ENCODE data around the gene EBF3.

EBF3 gene

DNA sequence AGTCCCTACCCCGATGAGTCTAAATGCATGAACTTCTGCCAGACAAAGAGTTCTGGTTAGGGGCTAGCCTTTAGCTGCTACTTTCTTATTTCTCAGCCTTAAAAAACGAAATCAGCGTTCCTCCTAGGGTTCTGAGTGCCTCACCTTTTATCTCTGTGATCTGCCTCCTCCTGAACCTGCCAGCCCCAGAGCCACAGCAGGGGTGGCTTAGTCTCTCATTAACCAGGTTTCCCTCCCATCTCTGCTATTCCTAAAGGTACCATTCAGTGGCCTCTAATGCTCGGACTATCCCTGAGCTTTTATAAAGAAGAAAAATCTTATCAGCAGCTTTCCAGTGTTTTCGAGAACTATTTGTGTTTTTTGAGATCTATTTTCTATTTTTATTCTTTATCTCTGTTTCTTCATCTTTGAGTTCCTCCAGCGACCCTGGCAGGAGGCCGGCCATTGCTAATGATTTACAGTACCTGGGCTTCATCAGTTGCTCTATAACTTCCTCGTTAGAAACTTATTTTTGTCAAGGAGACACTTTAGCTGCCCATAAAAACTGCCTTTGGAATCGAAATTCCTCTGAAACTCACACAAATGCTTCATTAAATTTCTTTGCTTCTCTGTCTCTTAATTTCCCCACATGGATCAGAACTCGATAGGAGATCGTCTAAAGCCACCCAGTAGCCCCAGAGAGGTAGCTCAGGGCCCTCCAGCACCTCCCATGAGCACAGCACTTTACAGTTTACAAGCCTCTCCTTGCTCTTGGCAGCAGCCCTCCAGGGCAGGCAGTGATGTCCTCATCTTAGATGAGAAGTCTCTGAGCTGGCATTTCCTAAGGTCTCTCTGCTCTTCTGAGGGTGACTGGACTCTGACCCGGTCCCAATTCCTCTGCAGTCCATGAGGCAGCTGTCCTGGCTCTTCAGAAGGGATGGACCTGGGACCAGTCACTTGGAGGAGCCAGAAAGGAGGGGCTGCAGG is 149.1 kb downstream of the EBF3 start:
- TF ChIP-seq, protein P1, sequence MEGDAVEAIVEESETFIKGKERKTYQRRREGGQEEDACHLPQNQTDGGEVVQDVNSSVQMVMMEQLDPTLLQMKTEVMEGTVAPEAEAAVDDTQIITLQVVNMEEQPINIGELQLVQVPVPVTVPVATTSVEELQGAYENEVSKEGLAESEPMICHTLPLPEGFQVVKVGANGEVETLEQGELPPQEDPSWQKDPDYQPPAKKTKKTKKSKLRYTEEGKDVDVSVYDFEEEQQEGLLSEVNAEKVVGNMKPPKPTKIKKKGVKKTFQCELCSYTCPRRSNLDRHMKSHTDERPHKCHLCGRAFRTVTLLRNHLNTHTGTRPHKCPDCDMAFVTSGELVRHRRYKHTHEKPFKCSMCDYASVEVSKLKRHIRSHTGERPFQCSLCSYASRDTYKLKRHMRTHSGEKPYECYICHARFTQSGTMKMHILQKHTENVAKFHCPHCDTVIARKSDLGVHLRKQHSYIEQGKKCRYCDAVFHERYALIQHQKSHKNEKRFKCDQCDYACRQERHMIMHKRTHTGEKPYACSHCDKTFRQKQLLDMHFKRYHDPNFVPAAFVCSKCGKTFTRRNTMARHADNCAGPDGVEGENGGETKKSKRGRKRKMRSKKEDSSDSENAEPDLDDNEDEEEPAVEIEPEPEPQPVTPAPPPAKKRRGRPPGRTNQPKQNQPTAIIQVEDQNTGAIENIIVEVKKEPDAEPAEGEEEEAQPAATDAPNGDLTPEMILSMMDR (IDR thresholded peaks at IDR 0.05; ENCODE audit: insufficient read depth, low read length, missing control alignments), result no peak
- no peak overlapping the region for H3K4me3 ChIP-seq (ENCODE audit: low read depth, low read length)
- ChIA-PET POLR2A (no interaction called here), CTCF (no interaction called here)
- DNase-seq (ENCODE audit: low read depth, low spot score), result no peak

DNA sequence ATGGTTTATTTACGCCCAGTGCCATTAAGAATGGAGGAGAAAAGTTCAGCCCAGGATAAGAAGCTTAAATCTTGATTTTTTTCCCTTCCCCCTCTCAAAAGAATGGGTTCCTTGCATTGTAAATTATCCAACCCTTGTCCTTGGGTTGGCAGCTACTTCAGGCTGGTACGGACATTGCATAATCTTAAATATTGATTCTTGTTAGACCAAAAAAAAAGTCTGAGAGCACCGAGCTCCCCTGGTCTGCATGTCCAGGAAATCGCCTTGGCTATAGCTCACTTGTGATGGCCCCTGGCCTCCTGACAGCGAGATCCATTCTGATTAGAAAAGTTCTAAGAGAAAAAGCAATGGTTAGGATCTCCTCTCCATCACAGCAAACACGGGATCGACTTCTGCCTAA is 151.7 kb downstream of the EBF3 start:
- TF ChIP-seq, protein P1 (IDR thresholded peaks at IDR 0.05; ENCODE audit: insufficient read depth, low read length, missing control alignments), result no peak
- CTCF ChIA-PET, result no interaction called here
- POLR2A ChIA-PET, result no interaction called here
- no peak overlapping the region for H3K4me3 ChIP-seq (ENCODE audit: low read depth, low read length)
- DNase-seq (ENCODE audit: low read depth, low spot score), result no peak

DNA sequence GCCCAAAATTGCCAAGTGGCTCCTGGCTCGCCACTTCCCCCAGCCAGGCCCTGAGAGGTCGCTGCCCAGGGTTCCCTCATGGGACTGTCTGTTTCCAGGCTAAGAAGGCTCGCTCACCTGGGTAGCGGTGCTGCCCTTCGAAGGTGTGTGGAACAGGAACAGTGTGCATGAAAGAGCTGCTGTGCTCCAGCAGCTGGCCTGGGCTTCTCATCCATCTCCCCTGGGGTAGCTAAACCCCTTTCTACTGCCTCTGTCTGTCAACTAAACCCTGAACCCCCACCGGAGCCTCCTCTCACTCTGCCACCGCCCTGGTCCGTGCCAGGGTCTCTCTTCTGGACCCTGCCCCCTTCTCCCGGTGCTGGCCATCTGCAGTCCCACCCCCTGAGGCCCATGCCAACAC is 152.9 kb downstream of the EBF3 start:
- ChIA-PET CTCF (no interaction called here), POLR2A (no interaction called here)
- TF ChIP-seq, protein P1 (IDR thresholded peaks at IDR 0.05; ENCODE audit: insufficient read depth, low read length, missing control alignments), result no peak
- no peak for DNase-seq (ENCODE audit: low read depth, low spot score)
- H3K4me3 ChIP-seq (ENCODE audit: low read depth, low read length), result no peak overlapping the region

DNA sequence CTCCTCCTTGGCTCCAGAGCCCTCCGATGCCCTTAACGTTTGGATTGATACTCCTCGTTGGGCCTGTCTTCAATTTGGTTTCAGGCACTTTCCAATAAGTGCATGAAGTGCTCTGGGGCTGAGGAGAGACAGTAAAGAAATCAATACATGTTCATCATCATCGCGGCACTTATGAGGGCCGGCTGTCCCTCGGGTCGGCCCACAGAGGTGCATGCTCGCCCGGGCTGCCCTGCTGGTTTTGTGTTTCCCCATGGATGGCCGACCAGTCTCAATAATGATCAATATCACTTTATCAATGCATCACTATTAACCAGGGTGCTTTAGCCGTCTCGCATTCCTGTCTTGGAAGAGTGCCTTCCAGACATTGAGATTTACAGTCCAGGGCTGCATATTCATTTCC is 154.2 kb downstream of the EBF3 start:
- POLR2A ChIA-PET, result no interaction called here
- no peak for DNase-seq (ENCODE audit: low read depth, low spot score)
- no peak overlapping the region for H3K4me3 ChIP-seq (ENCODE audit: low read depth, low read length)
- CTCF ChIA-PET, result no interaction called here
- TF ChIP-seq, protein P1 (IDR thresholded peaks at IDR 0.05; ENCODE audit: insufficient read depth, low read length, missing control alignments), result no peak

DNA sequence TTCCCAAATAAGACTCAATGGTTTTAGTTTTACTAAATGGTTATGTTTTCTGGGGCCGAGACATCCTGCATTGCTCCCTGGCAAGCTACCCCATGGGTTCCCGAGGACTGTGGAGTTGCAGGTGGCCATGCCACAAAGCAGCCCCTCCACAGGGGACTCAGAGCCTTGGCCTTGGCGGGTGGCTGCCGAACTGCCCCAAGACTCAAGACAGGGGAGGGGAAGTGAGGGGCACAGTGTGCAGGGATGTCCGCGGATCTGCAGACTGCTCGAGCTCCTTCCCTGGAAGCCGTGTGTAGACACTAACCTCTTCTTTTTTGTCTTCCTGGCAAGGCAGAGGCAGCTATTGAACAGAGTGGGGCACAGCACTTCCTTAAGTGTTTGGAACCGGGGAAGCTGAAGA is 154.6 kb downstream of the EBF3 start:
- no peak for DNase-seq (ENCODE audit: low read depth, low spot score)
- CTCF ChIA-PET, result no interaction called here
- TF ChIP-seq, protein P1 (IDR thresholded peaks at IDR 0.05; ENCODE audit: insufficient read depth, low read length, missing control alignments), result no peak
- POLR2A ChIA-PET, result no interaction called here
- H3K4me3 ChIP-seq (ENCODE audit: low read depth, low read length), result no peak overlapping the region

DNA sequence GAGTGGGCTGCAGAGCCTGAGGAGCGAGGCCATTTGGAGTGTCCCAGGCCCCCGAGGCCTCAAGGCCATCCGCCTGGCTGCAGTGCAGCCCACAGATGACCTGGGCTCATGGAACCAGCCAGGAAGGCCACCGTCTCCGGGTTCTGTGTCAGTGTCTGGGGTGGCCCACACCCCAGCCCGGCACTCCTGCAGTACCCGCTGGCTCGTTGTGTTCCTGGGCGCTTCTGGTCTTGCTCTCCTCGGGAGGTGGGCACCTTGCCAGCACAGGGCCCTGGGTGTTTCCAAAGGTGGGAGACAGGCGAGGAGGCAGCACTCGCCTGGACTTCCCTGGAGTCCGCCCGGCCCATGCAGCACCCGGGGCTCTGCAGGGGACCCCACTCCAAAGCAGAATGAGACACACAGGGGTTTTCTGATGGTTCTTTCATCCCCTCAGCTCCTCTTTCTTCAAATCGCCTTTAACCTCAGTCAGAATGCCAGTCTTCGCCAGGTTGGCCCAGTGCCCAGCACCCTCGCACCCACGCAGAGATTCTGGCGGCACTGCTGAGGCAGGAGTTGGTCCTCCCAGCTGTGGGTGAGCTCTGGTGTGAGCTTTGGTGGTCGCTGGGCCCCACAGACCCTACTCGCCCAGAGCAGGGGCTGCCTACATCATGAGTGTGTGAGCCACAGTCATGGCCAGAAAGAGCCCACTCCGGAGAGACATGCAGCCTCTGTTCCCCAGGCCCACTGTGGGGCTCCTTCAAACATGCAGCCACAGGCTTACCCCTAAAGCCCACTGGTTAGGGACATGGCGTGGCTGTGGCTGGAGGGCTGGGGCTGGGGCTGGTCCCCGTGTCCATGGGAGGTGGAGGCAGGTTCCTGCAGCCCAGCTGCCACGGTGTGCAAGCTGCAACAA is 155.7 kb downstream of the EBF3 start:
- POLR2A ChIA-PET, result no interaction called here
- DNase-seq (ENCODE audit: low read depth, low spot score), result no peak
- TF ChIP-seq, protein P1 (IDR thresholded peaks at IDR 0.05; ENCODE audit: insufficient read depth, low read length, missing control alignments), result no peak
- CTCF ChIA-PET, result no interaction called here
- H3K4me3 ChIP-seq (ENCODE audit: low read depth, low read length), result no peak overlapping the region

All from AG04449 (cell line).